ENCODE measurements around the gene SCOC.
"Not testable (repeated sequence)": the region's sequence is repeated elsewhere in the genome, so short reads cannot be mapped to it uniquely, and the experiment has no call there.

SCOC gene

GRCh38 chr4:140359562-140360427 is 13.7 kb upstream of the SCOC start:
- in situ Hi-C loops (cut with MboI; ENCODE audit: low sequenced_read_pairs): loop anchor here (25.0 kb wide), 2 partner anchors 253 to 503 kb away; no protein-coding TSS in a partner anchor

GRCh38 chr4:140361099-140361498 is 12.3 kb upstream of the SCOC start:
- in situ Hi-C loops (cut with MboI; ENCODE audit: low sequenced_read_pairs): loop anchor here (25.0 kb wide), 2 partner anchors 251 to 501 kb away; no protein-coding TSS in a partner anchor

GRCh38 chr4:140363051-140363450 is 10.4 kb upstream of the SCOC start:
- in situ Hi-C loops (cut with MboI; ENCODE audit: low sequenced_read_pairs): loop anchor here (25.0 kb wide), 2 partner anchors 249 to 499 kb away; no protein-coding TSS in a partner anchor

GRCh38 chr4:140363558-140363957 is 9.9 kb upstream of the SCOC start:
- in situ Hi-C loops (cut with MboI; ENCODE audit: low sequenced_read_pairs): loop anchor here (25.0 kb wide), 2 partner anchors 249 to 499 kb away; no protein-coding TSS in a partner anchor

DNA sequence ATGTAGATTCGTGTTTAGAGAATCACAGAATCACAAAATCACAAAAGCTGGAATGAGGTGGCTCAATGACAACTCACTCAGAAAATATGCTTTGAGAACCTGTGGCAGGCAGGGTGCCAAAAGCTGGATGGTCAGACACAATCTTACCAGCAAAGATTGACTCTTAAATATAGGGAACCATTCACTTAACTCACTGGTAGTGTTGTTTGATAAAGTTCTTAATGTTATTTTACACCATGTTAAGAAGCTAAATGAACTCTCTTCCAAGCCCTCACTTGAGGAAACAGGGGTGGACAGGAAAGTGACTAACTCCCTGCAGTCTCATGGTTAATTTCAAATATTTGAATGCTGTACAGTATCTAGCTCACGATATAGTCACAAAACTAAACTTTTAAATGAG is 5.7 kb upstream of the SCOC start:
- in situ Hi-C loops (cut with MboI; ENCODE audit: low sequenced_read_pairs): loop anchor here (25.0 kb wide), 2 partner anchors 245 to 495 kb away; no protein-coding TSS in a partner anchor

- in situ Hi-C loops (cut with MboI; ENCODE audit: low sequenced_read_pairs): loop anchor here (25.0 kb wide), 2 partner anchors 244 to 494 kb away; no protein-coding TSS in a partner anchor
Observed at GRCh38 chr4:140368686-140369085, 4.8 kb upstream of the SCOC start.

DNA sequence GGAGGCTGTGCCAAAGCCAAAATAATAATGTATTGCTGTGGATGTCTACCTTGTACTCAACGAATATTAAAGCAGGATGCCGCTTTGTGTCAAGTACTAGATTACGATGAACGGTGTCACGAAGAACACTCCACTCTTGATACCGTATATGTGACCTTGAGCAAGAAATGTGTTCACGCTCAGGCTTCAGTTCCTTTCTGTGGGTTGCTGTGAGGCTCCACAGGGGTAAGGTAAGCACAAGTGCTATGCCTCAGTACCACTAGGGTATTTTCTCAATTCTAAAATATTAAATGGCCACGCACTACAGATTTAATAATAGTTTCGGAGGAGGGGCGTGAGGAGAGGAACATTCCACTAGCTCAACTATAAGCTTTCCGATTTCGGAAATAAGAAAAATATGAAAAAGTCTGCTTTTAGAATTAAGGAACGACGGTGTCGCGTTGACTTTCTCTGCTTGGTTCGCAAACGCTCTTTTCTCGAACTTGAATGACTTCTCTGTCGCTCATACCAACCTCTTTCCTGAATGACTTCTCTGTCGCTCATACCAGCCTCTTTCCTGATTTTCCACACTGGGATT is 607 bp upstream of the SCOC start:
- in situ Hi-C loops (cut with MboI; ENCODE audit: low sequenced_read_pairs): loop anchor here (25.0 kb wide), 2 partner anchors 239 to 489 kb away; no protein-coding TSS in a partner anchor

DNA sequence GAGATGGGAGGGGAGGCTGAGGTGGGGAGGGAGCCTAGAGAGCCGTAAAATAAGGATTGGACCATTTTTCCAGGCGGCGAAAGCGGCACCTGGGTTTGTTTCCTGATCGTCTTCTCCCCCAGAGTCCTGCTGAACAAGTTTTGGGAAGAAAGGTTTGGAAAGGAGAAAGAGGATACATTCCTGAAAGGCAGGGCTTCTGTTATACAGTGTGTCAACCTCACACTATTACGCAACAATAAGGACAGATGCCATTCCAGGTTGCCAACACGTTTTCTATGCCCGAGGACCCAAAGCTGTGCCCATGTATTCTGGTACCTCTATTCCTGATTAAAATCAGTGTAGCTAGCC is 658 bp downstream of the SCOC start:
- in situ Hi-C loops (cut with MboI; ENCODE audit: low sequenced_read_pairs): loop anchor here (25.0 kb wide), 2 partner anchors 238 to 488 kb away; no protein-coding TSS in a partner anchor

DNA sequence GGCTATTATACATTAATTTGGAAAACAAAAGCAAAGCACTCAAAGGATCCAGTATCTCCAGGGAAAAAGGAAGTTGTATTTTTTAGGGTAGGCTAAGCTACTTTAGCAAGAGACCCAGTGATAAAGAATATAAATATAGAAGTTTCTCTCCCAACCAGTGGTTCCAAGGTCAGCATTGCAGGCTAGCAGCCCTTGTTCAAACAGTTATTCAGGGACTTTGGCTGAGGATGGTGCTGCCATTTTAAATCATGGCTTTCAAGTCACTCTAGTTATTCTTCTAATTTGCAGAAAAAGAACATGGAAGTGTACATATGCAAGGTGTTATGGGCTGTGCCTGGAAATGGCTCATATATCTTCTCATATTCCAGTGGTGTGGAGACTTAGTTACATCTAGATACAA is 9.3 kb downstream of the SCOC start:
- in situ Hi-C loops (cut with MboI; ENCODE audit: low sequenced_read_pairs): no loop called here

- in situ Hi-C loops (cut with MboI; ENCODE audit: low sequenced_read_pairs): no loop called here
Observed at GRCh38 chr4:140388015-140388414, 14.6 kb downstream of the SCOC start.

GRCh38 chr4:140395668-140396067 is 22.2 kb downstream of the SCOC start:
- in situ Hi-C loops (cut with MboI; ENCODE audit: low sequenced_read_pairs): no loop called here

- in situ Hi-C loops (cut with MboI; ENCODE audit: low sequenced_read_pairs): no loop called here
Observed at GRCh38 chr4:140400111-140400510, 26.7 kb downstream of the SCOC start.

- in situ Hi-C loops (cut with MboI; ENCODE audit: low sequenced_read_pairs): no loop called here
Observed at GRCh38 chr4:140406292-140406691, 32.8 kb downstream of the SCOC start.

- in situ Hi-C loops (cut with MboI; ENCODE audit: low sequenced_read_pairs): no loop called here
Observed at GRCh38 chr4:140408974-140409373, 35.5 kb downstream of the SCOC start.

- in situ Hi-C loops (cut with MboI; ENCODE audit: low sequenced_read_pairs): not testable (repeated sequence)
Observed at GRCh38 chr4:140413130-140413969, 39.9 kb downstream of the SCOC start.

DNA sequence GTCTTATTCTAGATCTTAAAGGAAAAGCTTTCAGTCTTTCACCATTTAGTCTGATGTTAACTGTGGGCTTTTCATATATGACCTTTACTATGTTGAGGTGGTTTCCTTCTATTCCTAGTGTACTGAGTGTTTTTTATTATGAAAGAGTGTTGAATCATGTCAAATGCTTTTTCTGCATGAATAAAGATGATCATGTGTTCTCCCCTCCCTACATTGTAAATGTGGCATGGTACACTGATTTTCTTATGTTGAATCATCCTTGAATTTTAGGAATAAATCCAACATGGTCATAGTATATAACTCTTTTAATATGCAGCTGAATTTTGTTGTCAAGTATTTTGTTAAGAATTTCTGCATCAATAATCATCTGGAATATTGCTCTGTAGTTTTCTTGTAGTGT is 49.7 kb downstream of the SCOC start:
- in situ Hi-C loops (cut with MboI; ENCODE audit: low sequenced_read_pairs): no loop called here

DNA sequence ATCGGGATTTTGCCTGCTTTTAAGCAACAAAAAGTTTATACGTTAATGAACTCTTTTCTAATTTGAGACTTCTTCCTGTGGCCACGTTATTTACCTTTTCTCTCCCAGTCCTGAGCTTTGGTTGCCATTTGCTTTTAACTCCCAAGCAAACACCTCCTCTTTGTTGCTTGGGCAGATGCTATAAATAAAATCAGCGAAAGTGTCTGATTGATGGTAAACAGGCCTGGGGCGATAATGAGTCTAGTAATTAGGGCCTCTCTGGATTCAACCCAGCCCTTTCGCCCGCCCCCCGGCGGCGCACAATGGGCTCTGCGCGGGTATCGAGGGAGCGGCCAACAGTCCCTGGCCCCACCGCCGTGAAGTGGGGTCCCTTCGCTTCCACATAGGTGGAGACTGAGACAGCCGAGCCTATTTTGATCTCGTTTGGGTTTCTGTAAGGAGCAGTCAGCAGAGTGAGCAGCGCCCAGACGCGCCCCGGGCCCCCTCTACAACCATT is 53.2 kb downstream of the SCOC start:
- in situ Hi-C loops (cut with MboI; ENCODE audit: low sequenced_read_pairs): no loop called here

GRCh38 chr4:140427106-140427918 is 53.9 kb downstream of the SCOC start, which contains the start of gene CLGN:
Gene CLGN, minus strand, starts transcription at chr4:140427648. Its CDS starts 14,570 bp downstream, at chr4:140413078.
- in situ Hi-C loops (cut with MboI; ENCODE audit: low sequenced_read_pairs): no loop called here

DNA sequence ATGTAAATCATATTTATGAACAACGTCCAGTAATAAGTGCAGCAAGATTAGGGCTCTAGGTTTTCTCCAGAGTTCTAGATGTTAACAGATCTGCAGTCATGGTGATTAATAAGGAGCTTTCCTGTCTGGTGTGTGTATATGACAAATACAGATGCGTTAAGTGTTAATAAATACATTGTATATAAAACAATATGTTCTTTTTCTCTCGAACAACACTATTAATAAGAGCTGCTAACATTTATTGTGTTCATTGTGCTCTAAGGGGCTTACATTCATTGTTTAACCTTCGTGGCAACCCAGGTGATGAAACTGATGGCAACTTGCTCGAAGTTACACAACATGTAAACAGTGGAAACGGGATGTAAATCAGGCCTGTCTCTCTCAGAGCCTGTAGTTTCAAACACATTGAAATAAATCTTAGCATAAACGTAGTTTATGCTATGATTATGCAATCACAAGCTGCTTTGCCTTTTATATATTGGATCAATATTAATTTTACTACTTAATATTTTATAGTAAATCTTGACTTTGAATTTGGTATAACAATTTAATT is 54.5 kb downstream of the SCOC start:
- in situ Hi-C loops (cut with MboI; ENCODE audit: low sequenced_read_pairs): no loop called here

Measured in HL-60/S4 (cell line).